Measurements from ENCODE around the gene SCYGR7. TPM values are rescaled to one million over a fixed set of nuclear protein-coding genes. Genes with fewer than 3 reads are reported as not detected.

SCYGR7 gene
- total RNA-seq, 1 donor from 2014 or later: not detected

DNA sequence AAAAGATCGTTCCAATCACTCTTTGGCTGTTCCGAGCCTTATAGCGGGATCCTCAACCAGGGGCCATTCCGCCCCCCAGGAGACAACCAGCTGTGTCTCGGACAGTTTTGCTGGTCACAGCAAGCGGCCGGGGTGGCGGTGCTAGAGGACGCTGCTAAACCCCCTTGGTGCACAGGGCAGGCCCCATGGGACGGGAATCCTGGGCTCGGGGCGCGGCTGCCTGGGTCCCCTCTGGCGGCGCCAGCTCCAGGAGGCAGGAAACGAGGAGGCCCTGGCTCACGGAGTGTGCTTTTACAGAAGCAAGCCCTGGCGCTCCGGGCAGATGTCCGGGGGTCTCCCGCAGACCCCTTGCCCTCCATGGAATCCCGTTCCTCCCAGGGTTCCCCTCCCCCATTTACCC, 39.7 kb downstream of the SCYGR7 start:
- Mint-ChIP-seq H3K9me3 (no peaks in the 10 kb centered on the region), H3K36me3 (no peaks in the 10 kb centered on the region), H3K27me3 (ENCODE audit: insufficient read depth, low read depth) (peaks cover 5% of the 10 kb centered on the region), H3K4me3 (no peak overlapping the region), H3K27ac (no peak overlapping the region), H3K4me1 (peaks cover 4% of the 10 kb centered on the region)
- no peak overlapping the region for H3K4me2 ChIP-seq
- no peaks in the 10 kb centered on the region for H3K27me3 ChIP-seq
- no peaks in the 10 kb centered on the region for H3F3A ChIP-seq (ENCODE audit: low read depth)
- no peak for DNase-seq (ENCODE audit: low spot score)
- TF ChIP-seq, protein P1, sequence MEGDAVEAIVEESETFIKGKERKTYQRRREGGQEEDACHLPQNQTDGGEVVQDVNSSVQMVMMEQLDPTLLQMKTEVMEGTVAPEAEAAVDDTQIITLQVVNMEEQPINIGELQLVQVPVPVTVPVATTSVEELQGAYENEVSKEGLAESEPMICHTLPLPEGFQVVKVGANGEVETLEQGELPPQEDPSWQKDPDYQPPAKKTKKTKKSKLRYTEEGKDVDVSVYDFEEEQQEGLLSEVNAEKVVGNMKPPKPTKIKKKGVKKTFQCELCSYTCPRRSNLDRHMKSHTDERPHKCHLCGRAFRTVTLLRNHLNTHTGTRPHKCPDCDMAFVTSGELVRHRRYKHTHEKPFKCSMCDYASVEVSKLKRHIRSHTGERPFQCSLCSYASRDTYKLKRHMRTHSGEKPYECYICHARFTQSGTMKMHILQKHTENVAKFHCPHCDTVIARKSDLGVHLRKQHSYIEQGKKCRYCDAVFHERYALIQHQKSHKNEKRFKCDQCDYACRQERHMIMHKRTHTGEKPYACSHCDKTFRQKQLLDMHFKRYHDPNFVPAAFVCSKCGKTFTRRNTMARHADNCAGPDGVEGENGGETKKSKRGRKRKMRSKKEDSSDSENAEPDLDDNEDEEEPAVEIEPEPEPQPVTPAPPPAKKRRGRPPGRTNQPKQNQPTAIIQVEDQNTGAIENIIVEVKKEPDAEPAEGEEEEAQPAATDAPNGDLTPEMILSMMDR (IDR thresholded peaks at IDR 0.05): no peak
- TF ChIP-seq EZH2 (IDR thresholded peaks at IDR 0.05) (no peak), EZH2phosphoT487 (IDR thresholded peaks at IDR 0.05) (no peak)
- no peaks in the 10 kb centered on the region for H3K36me3 ChIP-seq
- H3K4me3 ChIP-seq: no peak overlapping the region
- H3K4me1 ChIP-seq: no peaks in the 10 kb centered on the region
- H3K9ac ChIP-seq: no peak overlapping the region
- H4K20me1 ChIP-seq (ENCODE audit: low read depth): no peaks in the 10 kb centered on the region
- no peak overlapping the region for H3K27ac ChIP-seq
- no peak overlapping the region for H2AFZ ChIP-seq (replicated peaks)
- no peaks in the 10 kb centered on the region for H3K79me2 ChIP-seq (ENCODE audit: low read depth)
- H3K9me3 ChIP-seq (ENCODE audit: low read depth): no peaks in the 10 kb centered on the region

DNA sequence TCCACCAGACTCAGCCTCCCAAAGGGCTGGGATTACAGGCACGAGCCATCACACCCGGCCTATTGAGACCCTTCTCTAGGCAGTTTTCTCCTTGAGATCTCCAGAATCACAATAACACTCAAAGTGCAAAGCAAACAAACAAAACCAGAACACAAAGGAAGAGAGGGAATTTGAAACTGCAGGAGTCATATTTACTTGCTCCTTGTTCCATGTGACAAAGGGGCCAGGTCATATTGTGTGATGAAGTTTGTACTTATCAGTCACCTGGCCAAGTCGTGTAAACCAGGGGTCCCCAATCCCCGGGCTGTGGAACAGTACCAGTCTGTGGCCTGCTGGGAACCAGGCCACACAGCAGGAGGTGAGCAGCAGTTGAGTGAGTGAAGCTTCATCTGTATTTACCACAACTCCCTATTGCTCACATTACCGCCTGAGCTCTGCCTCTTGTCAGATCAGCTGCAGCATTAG, 44.1 kb downstream of the SCYGR7 start:
- H3K4me2 ChIP-seq: no peak overlapping the region
- no peak overlapping the region for H3K4me3 ChIP-seq
- Mint-ChIP-seq H3K27me3 (ENCODE audit: insufficient read depth, low read depth) (peaks cover 9% of the 10 kb centered on the region), H3K4me3 (no peak overlapping the region), H3K36me3 (no peaks in the 10 kb centered on the region), H3K9me3 (no peaks in the 10 kb centered on the region), H3K27ac (no peak overlapping the region), H3K4me1 (peaks cover 3% of the 10 kb centered on the region)
- TF ChIP-seq EZH2phosphoT487 (IDR thresholded peaks at IDR 0.05): no peak
- no peak for TF ChIP-seq EZH2 (IDR thresholded peaks at IDR 0.05)
- TF ChIP-seq, protein P1 (IDR thresholded peaks at IDR 0.05): no peak
- no peaks in the 10 kb centered on the region for H3K36me3 ChIP-seq
- H3K27me3 ChIP-seq: no peaks in the 10 kb centered on the region
- no peaks in the 10 kb centered on the region for H3K9me3 ChIP-seq (ENCODE audit: low read depth)
- no peaks in the 10 kb centered on the region for H3F3A ChIP-seq (ENCODE audit: low read depth)
- no peaks in the 10 kb centered on the region for H3K4me1 ChIP-seq
- DNase-seq (ENCODE audit: low spot score): no peak
- no peaks in the 10 kb centered on the region for H3K79me2 ChIP-seq (ENCODE audit: low read depth)
- H3K27ac ChIP-seq: no peak overlapping the region
- H3K9ac ChIP-seq: no peak overlapping the region
- H4K20me1 ChIP-seq (ENCODE audit: low read depth): no peaks in the 10 kb centered on the region
- no peak overlapping the region for H2AFZ ChIP-seq (replicated peaks)

DNA sequence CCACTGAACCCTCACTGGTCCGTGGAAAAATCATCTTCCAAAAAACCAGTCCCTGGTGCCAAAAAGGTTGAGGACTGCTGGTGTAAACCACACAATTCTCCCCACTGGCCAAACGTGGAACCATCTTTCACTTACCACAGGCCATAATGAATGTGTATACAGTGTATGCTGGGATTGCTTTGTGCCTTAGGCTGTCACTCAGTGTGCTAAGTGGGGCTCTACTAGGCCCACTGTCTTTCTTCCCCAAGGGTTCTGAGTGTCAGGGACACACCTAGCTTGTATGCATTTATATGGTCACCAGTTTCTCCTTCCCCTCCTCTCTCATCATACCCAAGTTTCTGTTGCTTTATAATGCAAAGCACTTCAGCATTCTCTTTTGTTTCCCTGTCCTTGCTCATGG, 44.8 kb downstream of the SCYGR7 start:
- H3K79me2 ChIP-seq (ENCODE audit: low read depth): no peaks in the 10 kb centered on the region
- H3K27ac ChIP-seq: no peak overlapping the region
- H3K4me3 ChIP-seq: no peak overlapping the region
- H3K27ac Mint-ChIP-seq: no peak overlapping the region
- no peak for TF ChIP-seq EZH2phosphoT487 (IDR thresholded peaks at IDR 0.05)
- TF ChIP-seq, protein P1 (IDR thresholded peaks at IDR 0.05): no peak
- TF ChIP-seq EZH2 (IDR thresholded peaks at IDR 0.05): no peak
- no peaks in the 10 kb centered on the region for H3K27me3 ChIP-seq
- H3K4me2 ChIP-seq: no peak overlapping the region
- no peaks in the 10 kb centered on the region for H3F3A ChIP-seq (ENCODE audit: low read depth)
- no peak overlapping the region for H3K9ac ChIP-seq
- H3K4me1 ChIP-seq: no peaks in the 10 kb centered on the region
- H4K20me1 ChIP-seq (ENCODE audit: low read depth): no peaks in the 10 kb centered on the region
- no peaks in the 10 kb centered on the region for H3K36me3 ChIP-seq
- no peaks in the 10 kb centered on the region for H3K9me3 Mint-ChIP-seq
- peaks cover 3% of the 10 kb centered on the region for H3K4me1 Mint-ChIP-seq
- peaks cover 8% of the 10 kb centered on the region for H3K27me3 Mint-ChIP-seq (ENCODE audit: insufficient read depth, low read depth)
- no peak overlapping the region for H2AFZ ChIP-seq (replicated peaks)
- no peaks in the 10 kb centered on the region for H3K36me3 Mint-ChIP-seq
- no peaks in the 10 kb centered on the region for H3K9me3 ChIP-seq (ENCODE audit: low read depth)
- DNase-seq (ENCODE audit: low spot score): no peak
- H3K4me3 Mint-ChIP-seq: no peak overlapping the region
